ENCODE data around the gene ARRB2.

DNA sequence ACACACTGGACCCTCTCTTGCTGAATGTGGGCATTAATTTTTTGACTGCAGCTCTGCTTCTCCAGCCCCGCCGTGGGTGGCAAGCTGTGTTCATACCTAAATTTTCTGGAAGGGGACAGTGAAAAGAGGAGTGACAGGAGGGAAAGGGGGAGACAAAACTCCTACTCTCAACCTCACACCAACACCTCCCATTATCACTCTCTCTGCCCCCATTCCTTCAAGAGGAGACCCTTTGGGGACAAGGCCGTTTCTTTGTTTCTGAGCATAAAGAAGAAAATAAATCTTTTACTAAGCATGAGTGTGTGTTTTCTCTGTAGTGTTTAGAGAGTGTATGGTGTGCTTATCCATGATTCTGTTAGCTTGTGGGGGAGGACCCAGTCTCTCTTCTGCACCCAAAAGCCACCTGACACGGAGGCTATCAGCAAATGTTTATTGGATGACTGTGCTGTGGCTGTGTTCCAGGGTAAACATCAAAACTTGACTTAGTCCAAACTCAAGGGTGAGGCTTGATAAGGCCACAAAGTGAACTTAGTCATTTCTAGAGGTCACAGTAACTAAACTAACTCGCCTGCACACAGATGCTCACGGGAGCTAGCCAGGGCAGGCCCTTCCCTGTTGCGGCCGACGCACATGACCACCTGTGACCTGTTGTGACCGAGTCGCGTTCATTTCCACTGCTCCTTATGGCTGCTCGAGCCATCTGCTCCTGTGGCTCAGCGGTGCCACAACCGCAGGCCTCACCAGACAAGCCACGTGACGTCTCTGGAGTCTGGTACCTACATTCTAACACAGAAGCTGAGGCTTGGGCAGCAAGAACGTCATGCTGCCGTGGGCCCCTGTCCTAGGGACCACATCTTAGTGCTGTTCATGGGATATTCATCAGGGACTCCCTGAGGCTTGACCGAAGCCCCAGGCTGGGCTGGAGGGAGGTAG, 11.0 kb downstream of the ARRB2 start:
- TF ChIP-seq, protein P1, sequence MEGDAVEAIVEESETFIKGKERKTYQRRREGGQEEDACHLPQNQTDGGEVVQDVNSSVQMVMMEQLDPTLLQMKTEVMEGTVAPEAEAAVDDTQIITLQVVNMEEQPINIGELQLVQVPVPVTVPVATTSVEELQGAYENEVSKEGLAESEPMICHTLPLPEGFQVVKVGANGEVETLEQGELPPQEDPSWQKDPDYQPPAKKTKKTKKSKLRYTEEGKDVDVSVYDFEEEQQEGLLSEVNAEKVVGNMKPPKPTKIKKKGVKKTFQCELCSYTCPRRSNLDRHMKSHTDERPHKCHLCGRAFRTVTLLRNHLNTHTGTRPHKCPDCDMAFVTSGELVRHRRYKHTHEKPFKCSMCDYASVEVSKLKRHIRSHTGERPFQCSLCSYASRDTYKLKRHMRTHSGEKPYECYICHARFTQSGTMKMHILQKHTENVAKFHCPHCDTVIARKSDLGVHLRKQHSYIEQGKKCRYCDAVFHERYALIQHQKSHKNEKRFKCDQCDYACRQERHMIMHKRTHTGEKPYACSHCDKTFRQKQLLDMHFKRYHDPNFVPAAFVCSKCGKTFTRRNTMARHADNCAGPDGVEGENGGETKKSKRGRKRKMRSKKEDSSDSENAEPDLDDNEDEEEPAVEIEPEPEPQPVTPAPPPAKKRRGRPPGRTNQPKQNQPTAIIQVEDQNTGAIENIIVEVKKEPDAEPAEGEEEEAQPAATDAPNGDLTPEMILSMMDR (IDR thresholded peaks at IDR 0.05): no peak
- TF ChIP-seq POLR2A (IDR thresholded peaks at IDR 0.05): no peak
